Measurements from ENCODE around the gene PLAC8L1.

- TF ChIP-seq CTCF (IDR thresholded peaks at IDR 0.05) (no peak), POLR2A (IDR thresholded peaks at IDR 0.05) (no peak)
Observed at GRCh38 chr5:146118322-146118721, 12.9 kb upstream of the PLAC8L1 start.
